Glomerular visceral epithelial cell (primary cell): ENCODE results near the gene SALL4.
"Not testable (repeated sequence)": the region's sequence is repeated elsewhere in the genome, so short reads cannot be mapped to it uniquely, and the experiment has no call there.

Experiments used
- DNase-seq: peaks from one replicate; pipeline ENCODE4 v3.0.0-alpha.2; 2016; ENCODE audit errors: extremely low spot score

The SALL4 gene

DNA sequence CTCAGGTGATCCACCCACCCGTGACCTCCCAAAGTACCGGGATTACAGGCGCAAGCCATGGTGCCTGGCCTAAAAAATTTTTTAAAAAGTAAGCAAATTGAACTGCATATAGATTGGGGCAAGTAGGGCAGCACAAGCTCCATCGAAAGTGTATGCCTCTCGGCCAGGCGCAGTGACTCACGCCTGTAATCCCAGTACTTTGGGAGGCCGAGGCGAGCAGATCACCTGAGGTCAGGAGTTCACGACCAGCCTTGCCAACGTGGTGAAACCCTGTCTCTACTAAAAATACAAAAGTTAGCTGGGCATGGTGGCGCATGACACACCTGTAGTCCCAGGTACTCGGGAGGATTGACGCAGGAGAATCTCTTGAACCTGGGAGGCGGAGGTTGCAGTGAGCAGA lies 64.1 kb downstream of the SALL4 start:
- DNase-seq: not testable (repeated sequence)

- DNase-seq: no peak
Observed at GRCh38 chr20:51736947-51737346, 65.4 kb downstream of the SALL4 start.

DNA sequence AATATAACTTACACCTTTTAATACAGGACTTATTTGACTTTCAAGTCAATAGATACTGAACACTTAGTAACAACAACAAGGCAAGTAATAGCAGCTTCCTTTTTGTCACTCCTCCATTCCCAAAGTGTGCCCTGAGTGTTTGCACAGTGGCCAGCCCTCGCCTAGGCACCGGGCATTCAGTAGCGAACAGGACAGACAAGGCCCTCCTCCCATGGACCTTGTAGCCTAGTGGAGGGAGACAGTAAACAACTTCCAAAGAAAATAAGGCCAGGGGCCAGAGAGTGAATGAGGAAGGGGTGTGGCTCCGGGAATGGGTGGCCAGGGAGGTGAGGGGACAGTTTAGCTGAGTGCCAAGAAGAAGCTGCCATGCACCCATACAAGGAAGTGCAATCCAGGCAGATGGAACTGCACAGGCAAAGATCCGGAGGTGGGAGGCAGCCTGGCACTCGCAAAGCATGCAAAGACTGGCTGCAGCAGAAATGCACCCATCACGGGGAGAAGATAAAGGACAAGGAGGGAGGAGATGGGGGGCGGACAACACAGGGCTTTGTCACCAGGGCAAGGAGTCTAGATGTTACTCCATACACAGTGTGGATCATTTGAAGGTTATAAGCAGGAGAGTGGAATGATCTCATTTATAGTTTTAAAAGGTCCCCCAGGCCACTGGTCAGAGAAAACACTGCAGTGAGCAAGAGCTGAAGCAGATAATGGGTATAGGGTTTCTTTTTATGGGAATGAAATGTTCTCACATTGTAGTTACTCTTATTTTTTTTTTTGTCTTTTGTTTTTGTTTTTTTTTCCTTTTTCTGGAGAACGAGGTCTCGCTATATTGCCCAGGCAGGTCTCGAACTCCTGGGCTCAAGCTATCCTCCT lies 66.4 kb downstream of the SALL4 start:
- DNase-seq: no peak

DNA sequence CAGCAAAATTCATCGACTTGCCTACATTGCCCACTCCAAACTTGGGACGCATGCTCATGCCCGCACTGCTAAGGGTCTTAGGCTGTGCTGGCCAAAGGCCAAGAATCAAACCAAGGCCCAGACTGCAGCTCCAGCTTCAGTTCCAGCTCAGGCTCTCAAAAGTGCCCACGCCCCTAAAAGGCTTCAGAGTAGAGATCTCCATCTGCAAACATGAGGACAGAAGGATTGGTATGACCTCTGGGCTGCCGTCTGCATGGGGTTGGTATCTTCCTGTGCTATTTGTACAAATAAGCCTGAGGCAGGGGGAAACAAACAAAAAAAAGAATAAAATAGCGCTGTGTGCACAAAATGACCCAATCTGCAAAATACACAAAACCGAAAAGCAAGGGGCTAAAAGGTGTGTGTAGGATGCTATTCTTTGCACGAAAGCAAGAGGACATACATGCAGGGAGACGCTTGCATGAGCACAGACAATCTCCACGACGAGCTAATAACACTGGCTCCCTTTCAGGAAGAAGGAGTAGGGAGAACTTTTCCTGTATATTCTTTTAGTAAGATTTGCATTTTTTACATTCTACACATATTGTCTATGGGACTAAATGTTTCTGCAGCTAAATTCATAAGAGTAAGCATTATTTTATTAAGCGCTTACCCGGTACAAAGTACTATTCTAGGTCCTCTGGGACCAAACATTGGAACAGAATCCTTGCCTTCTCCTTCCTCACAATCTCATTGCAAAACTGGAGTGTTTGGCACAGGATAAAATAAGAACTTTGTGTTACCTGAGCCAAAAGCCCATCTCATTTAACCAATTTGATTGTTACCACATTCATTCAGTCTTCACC lies 67.2 kb downstream of the SALL4 start:
- no peak for DNase-seq

DNA sequence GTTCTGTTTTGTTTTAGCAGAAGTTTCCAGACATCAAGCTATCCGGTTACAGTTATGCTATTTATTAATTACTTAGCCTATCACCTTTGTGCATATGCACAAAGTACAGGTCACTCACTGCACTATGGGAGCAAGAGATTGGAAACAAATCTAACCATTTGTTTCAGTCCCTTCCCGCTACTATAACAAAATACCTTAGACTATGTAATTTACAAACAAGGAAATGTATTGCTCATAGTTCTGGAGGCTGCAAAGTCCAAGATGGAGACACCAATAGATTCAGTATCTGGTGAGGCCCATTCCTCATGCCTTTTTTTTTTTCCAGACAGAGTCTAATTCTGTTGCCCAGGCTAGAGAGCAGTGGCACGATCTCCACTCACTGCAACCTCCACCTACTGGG lies 69.3 kb downstream of the SALL4 start:
- DNase-seq: no peak
